ENCODE measurements around the gene SATB2.

Gene SATB2

GRCh38 chr2:199230091-199230490 is 227.6 kb downstream of the SATB2 start (continued):
- no peak for TF ChIP-seq PATZ1 (CRISPR knock-in tag; IDR thresholded peaks at IDR 0.05; ENCODE audit: borderline replicate concordance)
- TF ChIP-seq ZFP30 (CRISPR knock-in tag; IDR thresholded peaks at IDR 0.05) = no peak
- no peak for TF ChIP-seq ZNF70 (CRISPR knock-in tag; IDR thresholded peaks at IDR 0.05)

- peak; percentile 93 for ATAC-seq
- TF ChIP-seq ZNF8 (CRISPR knock-in tag; IDR thresholded peaks at IDR 0.05) = no peak
- TF ChIP-seq GLIS3 (CRISPR knock-in tag; IDR thresholded peaks at IDR 0.05) = no peak
- TF ChIP-seq TCF4 (CRISPR knock-in tag; IDR thresholded peaks at IDR 0.05; ENCODE audit: borderline replicate concordance) = no peak
- TF ChIP-seq ZFP3 (CRISPR knock-in tag; IDR thresholded peaks at IDR 0.05) = no peak
- no peak for TF ChIP-seq ZC3H10 (CRISPR knock-in tag; IDR thresholded peaks at IDR 0.05)
- TF ChIP-seq CREB5 (CRISPR knock-in tag; IDR thresholded peaks at IDR 0.05; ENCODE audit: low read depth) = no peak
- no peak for TF ChIP-seq POU6F1 (CRISPR knock-in tag; IDR thresholded peaks at IDR 0.05; ENCODE audit: borderline replicate concordance, low read depth)
- TF ChIP-seq RARB (CRISPR knock-in tag; IDR thresholded peaks at IDR 0.05) = no peak
- TF ChIP-seq TSHZ2 (CRISPR knock-in tag; IDR thresholded peaks at IDR 0.05) = no peak
- TF ChIP-seq CSDC2 (CRISPR knock-in tag; IDR thresholded peaks at IDR 0.05) = no peak
- no peak for TF ChIP-seq PPARA (CRISPR knock-in tag; IDR thresholded peaks at IDR 0.05; ENCODE audit: borderline replicate concordance)
- TF ChIP-seq SNAI2 (CRISPR knock-in tag; IDR thresholded peaks at IDR 0.05) = no peak
- no peak for TF ChIP-seq ISL1 (CRISPR knock-in tag; IDR thresholded peaks at IDR 0.05)
- no peak for TF ChIP-seq BACH2 (CRISPR knock-in tag; IDR thresholded peaks at IDR 0.05; ENCODE audit: borderline replicate concordance)
- no peak for TF ChIP-seq ZFP30 (CRISPR knock-in tag; IDR thresholded peaks at IDR 0.05)
- no peak for TF ChIP-seq ARNTL (CRISPR knock-in tag; IDR thresholded peaks at IDR 0.05; ENCODE audit: borderline replicate concordance, low read depth)
These were observed 228.6 kb downstream of the SATB2 start for GRCh38 chr2:199228887-199229819.

GRCh38 chr2:199223791-199224190 is 233.9 kb downstream of the SATB2 start:
- ATAC-seq = no peak
- no peak for TF ChIP-seq BACH2 (CRISPR knock-in tag; IDR thresholded peaks at IDR 0.05; ENCODE audit: borderline replicate concordance)
- no peak for TF ChIP-seq ZNF565 (CRISPR knock-in tag; conservative IDR thresholded peaks at IDR 0.05; ENCODE audit: low read depth)
- no peak for TF ChIP-seq ZFP30 (CRISPR knock-in tag; IDR thresholded peaks at IDR 0.05)
- TF ChIP-seq CSRNP3 (CRISPR knock-in tag; IDR thresholded peaks at IDR 0.05) = no peak
- no peak for TF ChIP-seq PATZ1 (CRISPR knock-in tag; IDR thresholded peaks at IDR 0.05; ENCODE audit: borderline replicate concordance)
- no peak for TF ChIP-seq PPARA (CRISPR knock-in tag; IDR thresholded peaks at IDR 0.05; ENCODE audit: borderline replicate concordance)
- TF ChIP-seq ZNF70 (CRISPR knock-in tag; IDR thresholded peaks at IDR 0.05) = no peak
- TF ChIP-seq CSDC2 (CRISPR knock-in tag; IDR thresholded peaks at IDR 0.05) = no peak
- no peak for TF ChIP-seq TCF4 (CRISPR knock-in tag; IDR thresholded peaks at IDR 0.05; ENCODE audit: borderline replicate concordance)
- no peak for TF ChIP-seq ISL1 (CRISPR knock-in tag; IDR thresholded peaks at IDR 0.05)
- TF ChIP-seq ZFP3 (CRISPR knock-in tag; IDR thresholded peaks at IDR 0.05) = no peak

Data from SK-N-SH treated with all-trans-retinoic acid at 6 μM for 48 hours (cell line).